K562 (cell line): Measurements from ENCODE around the gene DUSP10. TPM values are rescaled to one million over a fixed set of nuclear protein-coding genes. Genes with fewer than 3 reads are reported as not detected.

Experiments used
- CAMTA2 ChIP-seq: fragments of 250-450 bp; sonication (Bioruptor Pico); conservative IDR thresholded peaks from 2 replicates; pipeline ENCODE4 v1.5.1; 2022
- CREB3L1 ChIP-seq: fragments of 450-650 bp; IDR thresholded peaks from 2 replicates; pipeline ENCODE4 v1.6.1; 2014; ENCODE audit warnings: low read depth, mild to moderate bottlenecking, moderate library complexity, borderline replicate concordance
- E2F3 ChIP-seq: fragments of 250-450 bp; sonication (Bioruptor Pico); IDR thresholded peaks from 2 replicates; pipeline ENCODE4 v1.4.0; 2020; ENCODE audit warnings: mild to moderate bottlenecking
- E2F4 ChIP-seq: sonication (generic); formaldehyde crosslinking; IDR thresholded peaks from 2 replicates; pipeline ENCODE4 v1.8.0; 2022; ENCODE audit warnings: mild to moderate bottlenecking, low read depth, missing genetic modification reagents
- HDAC3 ChIP-seq: fragments of 450-650 bp; IDR thresholded peaks from 2 replicates; pipeline ENCODE4 v1.6.1; 2018; ENCODE audit warnings: borderline replicate concordance, mild to moderate bottlenecking, moderate library complexity; ENCODE audit not compliant: partially characterized antibody
- HIVEP1 ChIP-seq: fragments of 250-450 bp; sonication (Bioruptor Pico); IDR thresholded peaks from 2 replicates; pipeline ENCODE4 v1.4.0; 2020; ENCODE audit warnings: mild to moderate bottlenecking
- MCM2 ChIP-seq: fragments of 450-650 bp; IDR thresholded peaks from 2 replicates; pipeline ENCODE4 v1.6.1; 2017; ENCODE audit warnings: low read depth, mild to moderate bottlenecking
- NFIX ChIP-seq: fragments of 250-450 bp; sonication (Bioruptor Pico); IDR thresholded peaks from 2 replicates; pipeline ENCODE4 v1.4.0; 2020; ENCODE audit warnings: low read depth, mild to moderate bottlenecking, moderate library complexity
- RFX7 ChIP-seq: fragments of 250-450 bp; sonication (Bioruptor Pico); IDR thresholded peaks from 2 replicates; pipeline ENCODE4 v1.5.1; 2021; ENCODE audit warnings: mild to moderate bottlenecking
- RREB1 ChIP-seq: fragments of 250-450 bp; sonication (Bioruptor Pico); IDR thresholded peaks from 2 replicates; pipeline ENCODE4 v1.4.0; 2020
- YY1 ChIP-seq, 3 experiments: IDR thresholded peaks; 2 replicates each; pipeline ENCODE4 v1.6.1; 2011; ENCODE audit warnings: low read length in 2 of 3, mild to moderate bottlenecking in 2 of 3, moderate library complexity in 2 of 3, borderline replicate concordance in 1 of 3, control low read depth in 1 of 3, low read depth in 1 of 3; ENCODE audit not compliant: insufficient read depth in 3 of 3, insufficient replicate concordance in 2 of 3, control insufficient read depth in 1 of 3, insufficient read length in 1 of 3; ENCODE audit errors: extremely low read depth in 1 of 3
- ZNF395 ChIP-seq: fragments of 200-800 bp; sonication (Bioruptor generic); IDR thresholded peaks from 2 replicates; pipeline ENCODE4 v1.6.1; 2017; ENCODE audit warnings: missing genetic modification characterization, missing compliant biosample characterization
- ZNF668 ChIP-seq: fragments of 250-450 bp; sonication (Bioruptor Pico); IDR thresholded peaks from 2 replicates; pipeline ENCODE4 v1.8.0; 2022; ENCODE audit warnings: mild to moderate bottlenecking, inconsistent platforms
- ZZZ3 ChIP-seq: fragments of 450-650 bp; IDR thresholded peaks from 2 replicates; pipeline ENCODE4 v1.6.1; 2016; ENCODE audit warnings: antibody characterized with exemption, mild to moderate bottlenecking, moderate library complexity
- polyA plus RNA-seq, 8 experiments: library from polyadenylated mRNA; depleted of rRNA in 4 of 8; stranded (reverse) in 5 of 8; unstranded in 3 of 8; fragments of >200 nt; fragmentation: Nextera tagmentation in 2 of 8; fragmentation: Illumina TruSeq in 1 of 8; extraction: Ambion mirVana in 2 of 8; extraction: Trizol in 1 of 8; gene quantifications; 2 replicates each; pipeline versions ENCODE4 v1.2.1 to v1.2.3, GENCODE V29; 2011 to 2014; ENCODE audit warnings: inconsistent platforms in 1 of 8, missing spikeins in 1 of 8
- total RNA-seq, 7 experiments: library from RNA; depleted of rRNA in 6 of 7; stranded (reverse); fragments of >200 nt in 6 of 7; fragmentation: Illumina TruSeq in 2 of 7; extraction: Trizol in 2 of 7; gene quantifications; 2 replicates each; pipeline versions ENCODE4 v1.2.1 to v1.2.3, GENCODE V29; 2011 to 2021; ENCODE audit warnings: low replicate concordance in 1 of 7
- TF ChIP-seq, protein P1 (sequence below): fragments of 450-650 bp; IDR thresholded peaks from 2 replicates; pipeline ENCODE4 v1.6.1; 2016; ENCODE audit warnings: antibody characterized with exemption

Gene DUSP10
- total and polyA plus RNA-seq, 9 of the 15 experiments (the other 6 are each of a cell fraction or from before 2014, with no cell fraction given) = 1.7 to 8.3 (median 6.1) TPM

GRCh38 chr1:221667504-221667903 is 74.4 kb downstream of the DUSP10 start (continued):
- TF ChIP-seq RREB1 (CRISPR knock-in tag) = no peak
- TF ChIP-seq CAMTA2 (CRISPR knock-in tag) = no peak
- no peak for TF ChIP-seq E2F4 (CRISPR knock-in tag)
- TF ChIP-seq NFIX (CRISPR knock-in tag) = no peak
- TF ChIP-seq HIVEP1 (CRISPR knock-in tag) = no peak
- no peak for TF ChIP-seq ZZZ3
- no peak for TF ChIP-seq E2F3
- peak; percentile 53; the same call in 1 of the 2 replicates for TF ChIP-seq ZNF395 (CRISPR knock-in tag)
- TF ChIP-seq HDAC3 = no peak
- TF ChIP-seq ZNF668 (CRISPR knock-in tag) = no peak
- TF ChIP-seq, protein P1, sequence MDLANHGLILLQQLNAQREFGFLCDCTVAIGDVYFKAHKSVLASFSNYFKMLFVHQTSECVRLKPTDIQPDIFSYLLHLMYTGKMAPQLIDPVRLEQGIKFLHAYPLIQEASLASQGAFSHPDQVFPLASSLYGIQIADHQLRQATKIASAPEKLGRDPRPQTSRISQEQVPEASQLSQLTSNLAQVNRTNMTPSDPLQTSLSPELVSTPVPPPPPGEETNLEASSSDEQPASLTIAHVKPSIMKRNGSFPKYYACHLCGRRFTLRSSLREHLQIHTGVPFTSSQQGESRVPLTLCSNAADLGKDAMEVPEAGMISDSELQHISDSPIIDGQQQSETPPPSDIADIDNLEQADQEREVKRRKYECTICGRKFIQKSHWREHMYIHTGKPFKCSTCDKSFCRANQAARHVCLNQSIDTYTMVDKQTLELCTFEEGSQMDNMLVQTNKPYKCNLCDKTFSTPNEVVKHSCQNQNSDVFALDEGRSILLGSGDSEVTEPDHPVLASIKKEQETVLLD = no peak
- TF ChIP-seq YY1 (IDR thresholded peaks at IDR 0.05; ENCODE audit: borderline replicate concordance in 1 of 3, control insufficient read depth in 1 of 3, extremely low read depth in 1 of 3, insufficient read depth in 3 of 3, insufficient read length in 1 of 3, insufficient replicate concordance in 2 of 3, low read depth in 1 of 3, low read length in 2 of 3) = no peak
- TF ChIP-seq CREB3L1 = no peak
- TF ChIP-seq RFX7 (CRISPR knock-in tag) = no peak
- no peak for TF ChIP-seq MCM2
